Cardiac muscle cell (in vitro differentiated cells and primary cell): ENCODE results near the gene UVSSA. TPM values are rescaled to one million over a fixed set of nuclear protein-coding genes. Genes with fewer than 3 reads are reported as not detected.

Source experiments
- DNase-seq, 2 donors: peaks; one replicate each; pipeline versions ENCODE4 v3.0.0 to v3.0.0-alpha.2; 2010 to 2017; ENCODE audit warnings: low read depth in 1 of 2, low spot score in 1 of 2
- H3K27ac ChIP-seq: fragments of 200-600 bp; sonication (generic); 2 replicates; pipeline ENCODE4 v1.5.1; 2016
- H3K27me3 ChIP-seq: fragments of 200-600 bp; sonication (generic); 2 replicates; pipeline ENCODE4 v1.6.0; 2016; ENCODE audit warnings: control low read depth
- H3K36me3 ChIP-seq: fragments of 200-600 bp; sonication (generic); 2 replicates; pipeline ENCODE4 v1.5.1; 2016; ENCODE audit warnings: control low read depth
- H3K4me1 ChIP-seq: fragments of 200-600 bp; sonication (generic); 2 replicates; pipeline ENCODE4 v1.8.1; 2017; ENCODE audit warnings: low read depth, mild to moderate bottlenecking, mixed run types
- H3K4me3 ChIP-seq: fragments of 200-600 bp; sonication (generic); 2 replicates; pipeline ENCODE4 v1.5.1; 2016; ENCODE audit warnings: mild to moderate bottlenecking
- H3K9me3 ChIP-seq: fragments of 200-600 bp; sonication (generic); 2 replicates; pipeline ENCODE4 v1.5.1; 2017; ENCODE audit warnings: low read depth, mild to moderate bottlenecking, control low read depth
- polyA plus RNA-seq: library from polyadenylated mRNA; unstranded; fragments of >200 nt; fragmentation: Nextera tagmentation; extraction: Ambion mirVana; gene quantifications from 2 replicates; pipeline ENCODE4 v1.2.1, GENCODE V29; 2016
- total RNA-seq: library from RNA; depleted of rRNA; stranded (reverse); fragments of >200 nt; gene quantifications from 2 replicates; pipeline ENCODE4 v1.2.3, GENCODE V29; 2016
- TF ChIP-seq, protein P1 (sequence below): IDR thresholded peaks from 2 replicates; pipeline ENCODE4 v1.5.1; 2012; ENCODE audit warnings: low read depth, mild to moderate bottlenecking, low read length

Gene UVSSA
- total and polyA plus RNA-seq, 2 experiments from 2014 or later: 7.2 to 14.1 TPM

DNA sequence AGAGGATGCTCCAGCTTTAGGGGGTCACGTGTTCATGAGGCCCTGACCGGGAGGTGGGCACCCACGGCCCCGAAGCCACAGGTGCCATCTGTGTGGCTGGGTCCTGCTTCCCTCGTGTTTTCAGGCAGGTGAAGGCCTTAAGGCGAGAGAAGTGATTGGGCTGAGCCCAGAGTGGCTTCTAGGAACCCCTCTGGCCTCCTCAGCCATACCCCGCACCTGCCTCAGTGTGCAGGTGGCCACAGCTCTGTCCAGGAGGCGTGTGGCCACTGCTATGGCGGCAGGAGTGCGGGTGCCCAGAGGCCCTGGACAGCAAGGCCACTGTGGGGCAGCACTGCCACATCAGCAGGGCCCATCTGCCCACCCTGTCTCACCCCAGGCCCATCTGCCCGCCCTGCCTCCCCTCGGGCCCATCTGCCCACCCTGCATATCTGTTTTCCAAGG lies 34.2 kb downstream of the UVSSA start:
- Histone ChIP-seq H3K9me3 (no peaks in the 10 kb centered on the region), H3K27ac (no peak overlapping the region), H3K4me3 (no peak overlapping the region), H3K27me3 (no peaks in the 10 kb centered on the region), H3K36me3 (no peaks in the 10 kb centered on the region), H3K4me1 (no peaks in the 10 kb centered on the region)
- no peak for DNase-seq
- TF ChIP-seq, protein P1, sequence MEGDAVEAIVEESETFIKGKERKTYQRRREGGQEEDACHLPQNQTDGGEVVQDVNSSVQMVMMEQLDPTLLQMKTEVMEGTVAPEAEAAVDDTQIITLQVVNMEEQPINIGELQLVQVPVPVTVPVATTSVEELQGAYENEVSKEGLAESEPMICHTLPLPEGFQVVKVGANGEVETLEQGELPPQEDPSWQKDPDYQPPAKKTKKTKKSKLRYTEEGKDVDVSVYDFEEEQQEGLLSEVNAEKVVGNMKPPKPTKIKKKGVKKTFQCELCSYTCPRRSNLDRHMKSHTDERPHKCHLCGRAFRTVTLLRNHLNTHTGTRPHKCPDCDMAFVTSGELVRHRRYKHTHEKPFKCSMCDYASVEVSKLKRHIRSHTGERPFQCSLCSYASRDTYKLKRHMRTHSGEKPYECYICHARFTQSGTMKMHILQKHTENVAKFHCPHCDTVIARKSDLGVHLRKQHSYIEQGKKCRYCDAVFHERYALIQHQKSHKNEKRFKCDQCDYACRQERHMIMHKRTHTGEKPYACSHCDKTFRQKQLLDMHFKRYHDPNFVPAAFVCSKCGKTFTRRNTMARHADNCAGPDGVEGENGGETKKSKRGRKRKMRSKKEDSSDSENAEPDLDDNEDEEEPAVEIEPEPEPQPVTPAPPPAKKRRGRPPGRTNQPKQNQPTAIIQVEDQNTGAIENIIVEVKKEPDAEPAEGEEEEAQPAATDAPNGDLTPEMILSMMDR: no peak

DNA sequence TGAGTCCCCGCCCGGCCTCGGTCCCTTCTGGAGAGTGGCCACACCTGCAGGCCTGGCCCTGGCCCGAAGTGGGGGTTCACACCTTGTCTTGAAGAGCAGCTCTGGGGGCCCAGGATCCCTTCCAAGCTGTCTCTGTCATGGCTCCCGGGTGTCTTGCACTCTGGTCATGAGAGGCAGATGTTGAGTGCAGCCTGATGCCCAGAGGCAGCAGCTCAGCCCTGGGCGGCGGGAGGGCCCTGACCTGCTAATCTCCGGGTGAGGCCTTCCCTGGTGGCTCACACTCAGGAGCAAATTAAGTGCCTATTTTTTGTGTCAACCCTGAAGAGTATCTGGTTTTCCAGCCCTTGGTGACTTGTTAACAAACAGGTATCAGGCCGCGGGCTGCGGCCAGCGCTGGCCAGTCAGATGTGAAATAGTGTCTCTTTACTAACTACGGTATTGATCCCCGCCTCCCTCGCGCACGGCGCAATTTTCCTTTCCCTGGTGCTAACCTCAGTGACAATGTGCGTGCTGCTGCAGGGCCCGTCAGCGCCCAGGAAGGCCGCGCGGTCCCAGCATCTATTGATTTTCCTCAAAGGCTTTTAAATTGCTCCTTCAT lies 35.0 kb downstream of the UVSSA start:
- Histone ChIP-seq H3K4me3 (no peak overlapping the region), H3K27me3 (no peaks in the 10 kb centered on the region), H3K36me3 (no peaks in the 10 kb centered on the region), H3K9me3 (no peaks in the 10 kb centered on the region), H3K27ac (no peak overlapping the region), H3K4me1 (no peaks in the 10 kb centered on the region)
- no peak for DNase-seq
- TF ChIP-seq, protein P1: no peak

DNA sequence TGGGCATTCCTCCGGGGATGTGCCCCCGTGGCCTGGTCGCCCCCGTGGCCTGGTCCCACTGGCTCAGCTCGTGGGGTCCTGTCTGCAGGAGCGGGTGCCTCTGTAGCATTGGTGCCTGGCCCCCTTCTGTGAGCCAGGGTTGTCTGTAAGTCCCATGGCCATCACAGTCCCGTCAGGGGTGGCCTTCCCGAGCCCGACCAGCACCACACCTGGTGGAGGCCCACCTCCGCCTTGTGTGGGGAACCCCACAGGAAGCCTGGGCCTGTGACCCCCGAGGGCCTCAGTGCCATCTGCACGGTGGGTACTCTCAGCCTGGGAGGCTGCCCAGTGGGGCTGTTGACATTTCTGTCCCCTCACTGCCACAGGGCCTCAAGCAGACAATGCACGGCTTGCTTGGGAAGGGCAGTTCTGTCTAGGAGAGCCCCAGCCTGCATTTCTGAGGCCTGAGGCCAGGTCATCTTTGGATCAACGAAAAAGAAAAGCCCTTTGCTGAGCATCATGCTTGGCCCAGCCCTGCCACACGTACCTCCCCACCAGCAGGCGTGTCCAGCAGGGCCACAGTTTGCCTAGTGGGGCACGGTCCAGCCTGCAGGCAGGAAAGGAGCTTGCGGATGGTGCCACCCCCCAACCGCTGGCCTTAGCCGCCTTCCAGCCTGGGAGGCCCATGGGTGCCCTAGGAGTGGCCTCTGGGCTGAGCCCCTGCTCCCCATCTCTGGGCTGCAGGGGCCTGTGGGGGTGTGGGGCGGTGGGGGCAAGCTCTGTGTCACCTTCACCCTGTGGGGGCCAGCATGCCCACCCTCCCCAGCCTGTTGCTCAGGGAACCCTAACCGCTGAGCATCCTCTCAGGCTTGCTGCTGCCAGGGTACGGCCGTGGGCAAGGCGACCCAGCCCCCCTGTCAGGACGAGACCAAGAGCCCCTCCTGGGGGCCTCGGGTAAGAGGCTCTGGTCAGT lies 36.0 kb downstream of the UVSSA start:
- no peaks in the 10 kb centered on the region for H3K4me1 ChIP-seq
- H3K4me3 ChIP-seq: no peak overlapping the region
- H3K27me3 ChIP-seq: no peaks in the 10 kb centered on the region
- H3K27ac ChIP-seq: no peak overlapping the region
- DNase-seq: no peak
- H3K9me3 ChIP-seq: no peaks in the 10 kb centered on the region
- TF ChIP-seq, protein P1: no peak
- H3K36me3 ChIP-seq: no peaks in the 10 kb centered on the region

DNA sequence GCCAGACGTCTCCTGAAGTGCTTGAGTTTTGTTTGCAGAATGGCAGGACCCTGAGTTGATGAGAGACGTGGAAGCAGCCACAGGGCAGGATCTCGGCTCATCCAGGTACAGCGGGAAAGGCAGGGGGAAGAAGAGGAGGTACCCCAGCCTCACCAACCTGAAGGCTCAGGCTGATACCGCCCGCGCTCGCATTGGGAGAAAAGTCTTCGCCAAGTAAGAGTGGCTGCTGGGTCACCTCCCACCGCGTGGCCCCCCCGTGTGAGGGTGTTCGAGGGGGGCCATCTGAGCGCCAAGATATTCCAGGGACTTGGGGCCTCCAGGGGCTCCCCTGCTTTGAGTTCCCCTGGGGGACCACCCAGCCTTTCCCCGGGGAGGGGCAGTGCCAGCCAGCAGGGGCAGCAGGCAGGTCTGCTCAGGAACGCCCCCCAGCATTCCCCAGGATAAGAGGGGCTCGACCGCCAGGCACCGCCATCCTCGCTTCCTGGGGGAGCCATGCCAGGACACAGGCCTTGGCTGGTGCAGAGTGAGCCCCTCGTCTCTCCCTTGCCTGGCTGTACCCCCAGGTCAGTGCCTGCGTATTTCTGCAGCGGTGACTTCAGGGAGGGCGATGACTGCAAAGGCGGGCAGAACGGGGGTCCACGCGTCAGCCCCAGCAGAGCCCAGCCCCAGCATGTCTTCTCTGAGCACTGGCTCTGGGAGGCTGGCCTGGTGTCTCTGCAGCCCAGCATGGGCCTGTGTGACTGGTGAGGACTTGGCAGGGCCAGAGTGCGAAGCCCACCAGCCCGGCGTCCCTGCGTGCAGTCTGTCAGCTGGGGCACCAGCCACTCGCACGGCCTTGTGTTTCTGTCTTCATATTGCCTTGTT lies 37.0 kb downstream of the UVSSA start:
- DNase-seq: no peak
- H3K27ac ChIP-seq: no peak overlapping the region
- no peaks in the 10 kb centered on the region for H3K4me1 ChIP-seq
- no peak overlapping the region for H3K4me3 ChIP-seq
- H3K36me3 ChIP-seq: no peaks in the 10 kb centered on the region
- TF ChIP-seq, protein P1: no peak
- no peaks in the 10 kb centered on the region for H3K27me3 ChIP-seq
- no peaks in the 10 kb centered on the region for H3K9me3 ChIP-seq

DNA sequence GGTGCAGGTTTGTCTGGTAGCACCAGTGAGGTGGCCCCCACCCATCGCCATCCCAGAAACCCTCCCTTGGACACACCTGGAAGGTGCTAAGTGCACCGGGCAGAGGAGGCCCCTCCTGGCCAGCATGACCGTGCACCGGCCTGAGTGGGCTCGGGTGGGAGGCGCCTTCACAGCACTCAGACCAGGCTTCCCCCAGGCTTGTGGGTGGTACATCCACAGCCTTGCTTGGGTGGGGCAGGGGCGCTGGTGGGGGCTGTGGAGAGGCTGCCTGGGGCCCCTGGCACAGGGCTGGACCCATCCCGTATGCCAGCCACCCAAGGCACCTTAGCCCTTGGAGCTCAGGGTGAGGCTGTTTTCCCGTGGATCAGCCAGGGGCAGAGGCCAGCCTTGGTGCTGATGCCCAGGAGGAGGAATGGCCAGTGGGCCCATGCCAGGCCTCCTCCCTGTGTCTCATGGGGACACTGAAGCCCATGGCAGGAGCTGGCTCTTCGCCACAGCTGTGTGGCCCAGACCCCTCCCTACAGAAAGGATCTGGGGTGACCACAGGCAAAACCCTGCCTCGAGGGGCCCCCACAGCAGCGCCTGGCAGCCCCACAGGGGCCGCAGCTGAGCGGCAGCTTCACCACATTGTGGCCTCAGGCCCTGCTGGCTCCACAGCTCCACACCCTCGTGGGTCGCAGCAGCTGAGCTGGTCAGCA lies 37.8 kb downstream of the UVSSA start:
- no peak for DNase-seq
- Histone ChIP-seq H3K4me1 (no peaks in the 10 kb centered on the region), H3K4me3 (no peak overlapping the region), H3K9me3 (no peaks in the 10 kb centered on the region), H3K27me3 (no peaks in the 10 kb centered on the region), H3K36me3 (no peaks in the 10 kb centered on the region), H3K27ac (no peak overlapping the region)
- TF ChIP-seq, protein P1: no peak
